Medulla oblongata (tissue), 1 donor: Measurements from ENCODE around the gene INTS6L.
A peak's percentile ranks its signal among the peaks of the same experiment; 100 is the strongest.
"Not testable (repeated sequence)": the region's sequence is repeated elsewhere in the genome, so short reads cannot be mapped to it uniquely, and the experiment has no call there.

Source experiments
- DNase-seq: peaks from one replicate; pipeline ENCODE4 v3.0.0-alpha.2; 2015; ENCODE audit errors: extremely low spot score

INTS6L gene

GRCh38 chrX:135528254-135528653 is 7.8 kb downstream of the INTS6L start:
- DNase-seq = no peak

- DNase-seq = no peak
These were observed 8.3 kb downstream of the INTS6L start for GRCh38 chrX:135528756-135529155.

- no peak for DNase-seq
These were observed 9.6 kb downstream of the INTS6L start for GRCh38 chrX:135530097-135530496.

- DNase-seq = no peak
These were observed 11.4 kb downstream of the INTS6L start for GRCh38 chrX:135531813-135532212.

- DNase-seq = no peak
These were observed 14.8 kb downstream of the INTS6L start for GRCh38 chrX:135535077-135535940.

GRCh38 chrX:135536877-135537276 is 16.4 kb downstream of the INTS6L start:
- DNase-seq = peak; percentile 7

- DNase-seq = no peak
These were observed 20.9 kb downstream of the INTS6L start for GRCh38 chrX:135541351-135541750.

GRCh38 chrX:135543172-135543571 is 22.7 kb downstream of the INTS6L start:
- no peak for DNase-seq

GRCh38 chrX:135543924-135544323 is 23.5 kb downstream of the INTS6L start:
- DNase-seq = no peak

- DNase-seq = no peak
These were observed 24.0 kb downstream of the INTS6L start for GRCh38 chrX:135544338-135544948.

- DNase-seq = no peak
These were observed 27.3 kb downstream of the INTS6L start for GRCh38 chrX:135547767-135548166.

- DNase-seq = no peak
These were observed 29.1 kb downstream of the INTS6L start for GRCh38 chrX:135549519-135549918.

GRCh38 chrX:135556055-135556454 is 35.6 kb downstream of the INTS6L start:
- no peak for DNase-seq

GRCh38 chrX:135557344-135557743 is 36.9 kb downstream of the INTS6L start:
- DNase-seq = no peak

GRCh38 chrX:135572436-135572835 is 52.0 kb downstream of the INTS6L start:
- DNase-seq = no peak

- DNase-seq = no peak
These were observed 61.0 kb downstream of the INTS6L start for GRCh38 chrX:135581496-135581895.

- no peak for DNase-seq
These were observed 64.7 kb downstream of the INTS6L start for GRCh38 chrX:135585153-135585552.

GRCh38 chrX:135591871-135592270 is 71.4 kb downstream of the INTS6L start:
- DNase-seq = no peak

- not testable (repeated sequence) for DNase-seq
These were observed 73.6 kb downstream of the INTS6L start for GRCh38 chrX:135594049-135594448.

GRCh38 chrX:135594453-135594852 is 74.0 kb downstream of the INTS6L start:
- DNase-seq = not testable (repeated sequence)

GRCh38 chrX:135595543-135595942 is 75.1 kb downstream of the INTS6L start:
- DNase-seq = no peak

GRCh38 chrX:135596495-135596894 is 76.0 kb downstream of the INTS6L start:
- peak; percentile 21 for DNase-seq

- DNase-seq = no peak
These were observed 85.4 kb downstream of the INTS6L start for GRCh38 chrX:135605906-135606305.
